ENCODE measurements around the gene PTPRK.

GRCh38 chr6:128099571-128100197 is 420.7 kb downstream of the PTPRK start:
- TF ChIP-seq CTCF (conservative IDR thresholded peaks at IDR 0.05 in 1 of 2, IDR thresholded peaks at IDR 0.05 in 1 of 2; ENCODE audit: extremely low read depth in 1 of 2, insufficient read depth in 1 of 2, low read depth in 1 of 2, low read length in 2 of 2) (no peak), EZH2 (IDR thresholded peaks at IDR 0.05; ENCODE audit: borderline replicate concordance, low read length) (no peak)
